Right lobe of liver (tissue), 6 donors: Measurements from ENCODE around the gene SEC14L1. TPM values are rescaled to one million over a fixed set of nuclear protein-coding genes. Genes with fewer than 3 reads are reported as not detected.

Experiments used
- ATAC-seq, 4 donors: fragments of 200-7000 bp; cut with Tn5 transposase; one replicate each; pipeline ENCODE4 v1.9.1; 2020; ENCODE audit warnings: mild to moderate bottlenecking in 4 of 4, moderate library complexity in 4 of 4
- DNase-seq, 3 donors: peaks; one replicate each; pipeline ENCODE4 v3.0.0-alpha.2; 2020
- H3K27ac ChIP-seq, 3 donors: fragments of 200-600 bp; one replicate each; pipeline ENCODE4 v1.8.0; 2022
- H3K27me3 ChIP-seq, 2 donors: fragments of 200-600 bp; one replicate each; pipeline ENCODE4 v1.8.0; 2022
- H3K36me3 ChIP-seq, 4 donors: fragments of 200-600 bp; sonication (generic) in 1 of 4; one replicate each; pipeline versions ENCODE4 v1.5.1 to v1.8.0; 2017 to 2022; ENCODE audit warnings: control low read depth in 1 of 4
- H3K4me1 ChIP-seq, 4 donors: fragments of 200-600 bp; sonication (generic) in 1 of 4; one replicate each; pipeline versions ENCODE4 v1.5.1 to v1.8.0; 2017 to 2022; ENCODE audit warnings: control low read depth in 1 of 4
- H3K4me3 ChIP-seq, 3 donors: fragments of 200-600 bp; one replicate each; pipeline ENCODE4 v1.8.0; 2022
- H3K9me3 ChIP-seq, 4 donors: fragments of 200-600 bp; sonication (generic) in 1 of 4; one replicate each; pipeline versions ENCODE4 v1.5.1 to v1.8.0; 2017 to 2022; ENCODE audit warnings: control low read depth in 1 of 4
- CTCF ChIP-seq, 4 donors: fragments of 200-600 bp in 3 of 4; fragments of 450-650 bp in 1 of 4; IDR thresholded peaks; one replicate each; pipeline versions ENCODE4 v1.5.1 to v1.8.0; 2016 to 2022; ENCODE audit warnings: antibody characterized with exemption in 4 of 4, mild to moderate bottlenecking in 2 of 4
- POLR2A ChIP-seq: fragments of 450-650 bp; IDR thresholded peaks from one replicate; pipeline ENCODE4 v1.6.1; 2017; ENCODE audit warnings: antibody characterized with exemption, mild to moderate bottlenecking
- WGBS: methylation state at CpG from one replicate; pipeline ENCODE4 v1.1.6; 2018; ENCODE audit warnings: low coverage, low lambda C conversion rate; ENCODE audit not compliant: insufficient coverage; ENCODE audit errors: missing lambda C conversion rate; 5-methylcytosine and 5-hydroxymethylcytosine counted together
- intact Hi-C, 2 donors: fragments of 100-400 bp; cut with DNase I; formaldehyde crosslinking; loops; one replicate each; pipeline versions ENCODE4 v1.11.2 to v1.14.1; 2022
- total RNA-seq, 6 experiments: library from RNA; depleted of rRNA in 2 of 6; stranded (reverse); fragments of >200 nt in 2 of 6; fragmentation: NEBNext Ultra II Directional in 3 of 6; extraction: Animal tissue kit (Norgen Biotek cat#: 25700) in 3 of 6; gene quantifications; one replicate each; pipeline versions ENCODE4 v1.1.0 to v1.2.4, GENCODE V29; 2016 to 2023
- donor health status: DM: no; HTN: yes; CAD: no.
- donor health status: DM: no; HTN: no; CAD: no.
- donor health status: DM: no; HTN: no; CAD: no.
- donor health status: DM: no; HTN: yes; CAD: no.
- donor health status: DM: no; HTN: yes; CAD: no.

The SEC14L1 gene
- total RNA-seq, 6 experiments from 2014 or later: 21.5 to 44.4 (median 24.9) TPM

- ATAC-seq (peak; percentile 34 to 73 (median 49)), DNase-seq (no peak)
- Histone ChIP-seq H3K27ac (peak overlapping the region in 2 of 3 donors; percentile 36 to 43), H3K9me3 (no peaks in the 10 kb centered on the region), H3K4me1 (peaks cover 0 to 3% (median 0%) of the 10 kb centered on the region in 4 donors), H3K36me3 (no peaks in the 10 kb centered on the region), H3K27me3 (no peaks in the 10 kb centered on the region), H3K4me3 (no peak overlapping the region)
- WGBS: 54% methylated on average over 3 of the region's 3 CpGs
- TF ChIP-seq POLR2A (no peak), CTCF (IDR thresholded peaks at IDR 0.05) (no peak)
- intact Hi-C loops: no loop called here
Measured at GRCh38 chr17:77116371-77116860, 24.4 kb upstream of the SEC14L1 start.

GRCh38 chr17:77117415-77117814 is 23.4 kb upstream of the SEC14L1 start:
- DNase-seq: no peak
- no peak for TF ChIP-seq POLR2A
- TF ChIP-seq CTCF (IDR thresholded peaks at IDR 0.05): no peak
- WGBS: 87% methylated on average over 4 of the region's 4 CpGs
- Histone ChIP-seq H3K36me3 (no peaks in the 10 kb centered on the region), H3K9me3 (no peaks in the 10 kb centered on the region), H3K4me1 (peaks cover 0 to 5% (median 1%) of the 10 kb centered on the region in 4 donors), H3K4me3 (no peak overlapping the region), H3K27me3 (no peaks in the 10 kb centered on the region), H3K27ac (peak overlapping the region in 2 of 3 donors; percentile 36 to 39)
- intact Hi-C loops: no loop called here
- peak in 1 of 4 donors; percentile 20 for ATAC-seq

GRCh38 chr17:77118251-77118928 is 22.4 kb upstream of the SEC14L1 start:
- no peaks in the 10 kb centered on the region for H3K27me3 ChIP-seq
- no peaks in the 10 kb centered on the region for H3K9me3 ChIP-seq
- ATAC-seq: peak in 3 of 4 donors; percentile 19 to 44 (median 19)
- no peak overlapping the region for H3K4me3 ChIP-seq
- 78% methylated on average over 17 of the region's 18 CpGs for WGBS
- no peaks in the 10 kb centered on the region for H3K36me3 ChIP-seq
- peaks cover 0 to 5% (median 1%) of the 10 kb centered on the region in 4 donors for H3K4me1 ChIP-seq
- TF ChIP-seq CTCF (IDR thresholded peaks at IDR 0.05) (no peak), POLR2A (no peak)
- intact Hi-C loops: no loop called here
- peak overlapping the region in 1 of 3 donors; percentile 39 for H3K27ac ChIP-seq
- no peak for DNase-seq

- DNase-seq (no peak), ATAC-seq (no peak)
- Histone ChIP-seq H3K27me3 (no peaks in the 10 kb centered on the region), H3K4me3 (no peak overlapping the region), H3K36me3 (no peaks in the 10 kb centered on the region), H3K4me1 (peaks cover 0 to 5% (median 1%) of the 10 kb centered on the region in 4 donors), H3K27ac (peak overlapping the region in 2 of 3 donors; percentile 21 to 33), H3K9me3 (no peaks in the 10 kb centered on the region)
- 50% methylated on average over 9 of the region's 10 CpGs for WGBS
- intact Hi-C loops: no loop called here
- TF ChIP-seq POLR2A: no peak
- TF ChIP-seq CTCF (IDR thresholded peaks at IDR 0.05): no peak
Measured at GRCh38 chr17:77119668-77120301, 21.0 kb upstream of the SEC14L1 start.
